ENCODE results near the gene THSD4.

Gene THSD4

DNA sequence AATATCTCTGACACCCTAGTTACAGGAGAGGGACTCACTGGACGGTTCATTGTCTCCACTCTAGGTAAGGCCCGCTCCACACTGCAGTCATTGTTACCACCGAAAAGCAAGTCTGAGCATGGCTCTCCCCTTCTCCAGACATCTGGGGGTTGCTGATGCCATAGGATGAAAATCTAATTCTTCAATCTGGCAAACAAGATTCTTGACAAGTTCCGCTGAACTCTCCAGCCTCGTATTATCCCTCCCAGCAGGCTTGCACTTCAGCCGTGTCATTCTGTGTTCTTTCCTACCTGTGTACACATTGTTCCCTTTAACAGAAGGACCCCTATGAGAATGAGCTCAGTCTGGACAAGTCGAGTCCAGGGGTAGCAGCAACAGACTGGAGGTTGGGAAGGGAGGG lies 542.8 kb downstream of the THSD4 start:
- H3K27me3 ChIP-seq (ENCODE audit: low read depth, low read length), result peaks cover 14% of the 10 kb centered on the region; the same call in 1 of the 2 replicates
- H3K27ac ChIP-seq (ENCODE audit: low read length), result no peak overlapping the region
- no peaks in the 10 kb centered on the region for H4K20me1 ChIP-seq (ENCODE audit: insufficient read depth, low read length)
- no peaks in the 10 kb centered on the region for H3K4me1 ChIP-seq (ENCODE audit: low read length)
- no peaks in the 10 kb centered on the region for H3K9me3 ChIP-seq (ENCODE audit: insufficient read depth, low read length)
- H3K79me2 ChIP-seq (ENCODE audit: low read length), result no peaks in the 10 kb centered on the region
- TF ChIP-seq EZH2phosphoT487 (IDR thresholded peaks at IDR 0.05; ENCODE audit: low read depth), result no peak
- TF ChIP-seq, protein P1, sequence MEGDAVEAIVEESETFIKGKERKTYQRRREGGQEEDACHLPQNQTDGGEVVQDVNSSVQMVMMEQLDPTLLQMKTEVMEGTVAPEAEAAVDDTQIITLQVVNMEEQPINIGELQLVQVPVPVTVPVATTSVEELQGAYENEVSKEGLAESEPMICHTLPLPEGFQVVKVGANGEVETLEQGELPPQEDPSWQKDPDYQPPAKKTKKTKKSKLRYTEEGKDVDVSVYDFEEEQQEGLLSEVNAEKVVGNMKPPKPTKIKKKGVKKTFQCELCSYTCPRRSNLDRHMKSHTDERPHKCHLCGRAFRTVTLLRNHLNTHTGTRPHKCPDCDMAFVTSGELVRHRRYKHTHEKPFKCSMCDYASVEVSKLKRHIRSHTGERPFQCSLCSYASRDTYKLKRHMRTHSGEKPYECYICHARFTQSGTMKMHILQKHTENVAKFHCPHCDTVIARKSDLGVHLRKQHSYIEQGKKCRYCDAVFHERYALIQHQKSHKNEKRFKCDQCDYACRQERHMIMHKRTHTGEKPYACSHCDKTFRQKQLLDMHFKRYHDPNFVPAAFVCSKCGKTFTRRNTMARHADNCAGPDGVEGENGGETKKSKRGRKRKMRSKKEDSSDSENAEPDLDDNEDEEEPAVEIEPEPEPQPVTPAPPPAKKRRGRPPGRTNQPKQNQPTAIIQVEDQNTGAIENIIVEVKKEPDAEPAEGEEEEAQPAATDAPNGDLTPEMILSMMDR (IDR thresholded peaks at IDR 0.05; ENCODE audit: low read depth, low read length), result no peak
- no peak overlapping the region for H2AFZ ChIP-seq (ENCODE audit: low read depth, low read length)
- no peak overlapping the region for H3K4me3 ChIP-seq (ENCODE audit: low read length)
- no peak overlapping the region for H3K9ac ChIP-seq (ENCODE audit: low read length)
- no peaks in the 10 kb centered on the region for H3K36me3 ChIP-seq (replicated peaks; ENCODE audit: low read depth, low read length)
- no peak overlapping the region for H3K4me2 ChIP-seq (ENCODE audit: low read length)

DNA sequence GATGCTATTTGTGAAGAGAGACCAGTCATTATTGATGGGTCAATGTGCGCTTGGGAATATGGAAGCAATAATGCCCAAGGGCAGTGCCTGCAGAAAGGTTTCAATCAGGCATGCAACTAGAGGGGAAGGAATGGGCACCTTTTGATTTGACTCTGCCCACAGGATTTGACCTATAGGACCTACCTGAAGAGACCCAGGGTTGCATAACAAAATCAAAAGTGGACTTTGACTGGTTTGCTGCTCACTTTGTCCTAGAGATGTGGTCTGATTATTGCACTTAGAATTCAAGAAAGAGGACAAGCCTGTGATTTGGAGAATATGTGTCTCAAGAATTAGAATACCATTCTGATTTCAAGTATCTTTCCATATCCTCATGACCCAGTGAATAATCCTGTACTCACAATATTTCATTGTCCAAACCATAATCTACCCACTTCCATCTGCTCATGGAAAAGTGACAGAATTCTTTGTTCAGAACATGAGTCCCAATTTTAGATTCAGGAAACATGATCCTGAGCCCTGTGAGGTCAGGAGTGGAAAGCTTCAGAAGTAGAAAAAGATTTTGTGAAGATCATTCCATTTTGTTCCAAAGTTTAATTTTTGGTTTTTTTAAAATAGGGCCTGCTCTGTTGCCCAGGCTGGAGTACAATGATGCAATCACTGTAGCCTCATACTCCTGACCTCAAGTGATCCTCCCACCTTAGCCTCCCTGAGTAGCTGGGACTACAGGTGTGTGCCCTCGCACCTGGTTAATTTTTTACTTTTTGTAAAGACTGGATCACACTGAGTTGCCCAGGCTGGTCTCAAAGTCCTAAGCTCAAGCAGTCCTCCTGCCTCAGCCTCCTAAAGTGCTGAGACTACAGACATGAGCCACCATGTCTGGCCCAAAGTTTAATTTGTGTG lies 543.8 kb downstream of the THSD4 start:
- no peak overlapping the region for H3K4me2 ChIP-seq (ENCODE audit: low read length)
- H3K79me2 ChIP-seq (ENCODE audit: low read length), result no peaks in the 10 kb centered on the region
- 0 out of 2 replicates have a peak, but pooled peaks cover 10% of the 10 kb centered on the region for H3K27me3 ChIP-seq (ENCODE audit: low read depth, low read length)
- no peak overlapping the region for H3K27ac ChIP-seq (ENCODE audit: low read length)
- TF ChIP-seq, protein P1 (IDR thresholded peaks at IDR 0.05; ENCODE audit: low read depth, low read length), result no peak
- no peak for TF ChIP-seq EZH2phosphoT487 (IDR thresholded peaks at IDR 0.05; ENCODE audit: low read depth)
- H2AFZ ChIP-seq (ENCODE audit: low read depth, low read length), result no peak overlapping the region
- H3K36me3 ChIP-seq (replicated peaks; ENCODE audit: low read depth, low read length), result no peaks in the 10 kb centered on the region
- H3K9ac ChIP-seq (ENCODE audit: low read length), result no peak overlapping the region
- no peaks in the 10 kb centered on the region for H4K20me1 ChIP-seq (ENCODE audit: insufficient read depth, low read length)
- H3K9me3 ChIP-seq (ENCODE audit: insufficient read depth, low read length), result no peaks in the 10 kb centered on the region
- no peak overlapping the region for H3K4me3 ChIP-seq (ENCODE audit: low read length)
- H3K4me1 ChIP-seq (ENCODE audit: low read length), result no peaks in the 10 kb centered on the region

DNA sequence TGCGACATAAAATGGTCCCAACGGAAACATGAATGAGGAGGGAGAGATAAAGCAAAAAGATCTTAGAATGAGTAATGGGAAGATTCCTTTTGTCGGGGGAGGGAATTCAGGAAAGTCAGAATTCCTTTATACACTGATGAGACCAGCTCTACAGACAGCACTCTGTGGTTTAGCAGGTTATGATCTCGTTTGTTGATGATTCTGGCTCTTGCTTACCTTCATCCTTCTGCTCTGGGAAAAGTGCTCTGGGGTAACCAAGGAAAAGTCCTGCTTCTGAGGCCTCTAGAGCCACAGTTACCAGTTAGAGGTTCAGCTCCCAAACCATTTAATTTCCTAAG lies 544.4 kb downstream of the THSD4 start:
- H3K27ac ChIP-seq (ENCODE audit: low read length), result no peak overlapping the region
- no peak for TF ChIP-seq EZH2phosphoT487 (IDR thresholded peaks at IDR 0.05; ENCODE audit: low read depth)
- TF ChIP-seq, protein P1 (IDR thresholded peaks at IDR 0.05; ENCODE audit: low read depth, low read length), result no peak
- H3K9ac ChIP-seq (ENCODE audit: low read length), result no peak overlapping the region
- no peak overlapping the region for H3K4me3 ChIP-seq (ENCODE audit: low read length)
- H3K4me2 ChIP-seq (ENCODE audit: low read length), result no peak overlapping the region
- H3K4me1 ChIP-seq (ENCODE audit: low read length), result no peaks in the 10 kb centered on the region
- 0 out of 2 replicates have a peak, but pooled peaks cover 10% of the 10 kb centered on the region for H3K27me3 ChIP-seq (ENCODE audit: low read depth, low read length)
- H4K20me1 ChIP-seq (ENCODE audit: insufficient read depth, low read length), result no peaks in the 10 kb centered on the region
- no peaks in the 10 kb centered on the region for H3K36me3 ChIP-seq (replicated peaks; ENCODE audit: low read depth, low read length)
- no peak overlapping the region for H2AFZ ChIP-seq (ENCODE audit: low read depth, low read length)
- no peaks in the 10 kb centered on the region for H3K79me2 ChIP-seq (ENCODE audit: low read length)
- no peaks in the 10 kb centered on the region for H3K9me3 ChIP-seq (ENCODE audit: insufficient read depth, low read length)

DNA sequence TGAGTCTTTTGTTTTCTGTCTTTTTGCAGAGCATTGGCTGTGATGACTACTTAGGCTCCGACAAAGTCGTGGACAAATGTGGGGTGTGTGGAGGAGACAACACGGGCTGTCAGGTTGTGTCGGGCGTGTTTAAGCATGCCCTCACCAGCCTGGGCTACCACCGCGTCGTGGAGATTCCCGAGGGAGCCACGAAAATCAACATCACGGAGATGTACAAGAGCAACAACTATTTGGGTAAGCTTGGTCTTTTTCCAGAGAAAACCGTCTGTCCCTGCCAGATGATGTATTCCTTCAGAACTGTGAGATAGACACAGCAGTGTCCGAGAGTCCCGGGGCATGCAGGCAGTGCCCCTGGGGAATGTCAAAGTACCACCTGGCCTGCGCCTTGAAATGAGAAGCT lies 545.2 kb downstream of the THSD4 start:
- Histone ChIP-seq H3K36me3 (replicated peaks; ENCODE audit: low read depth, low read length) (no peaks in the 10 kb centered on the region), H3K9ac (ENCODE audit: low read length) (no peak overlapping the region)
- TF ChIP-seq EZH2phosphoT487 (IDR thresholded peaks at IDR 0.05; ENCODE audit: low read depth), result no peak
- TF ChIP-seq, protein P1 (IDR thresholded peaks at IDR 0.05; ENCODE audit: low read depth, low read length), result no peak

More for the DNA sequence above, 545.2 kb downstream of the THSD4 start:
- H3K27ac ChIP-seq (ENCODE audit: low read length), result no peak overlapping the region
- no peaks in the 10 kb centered on the region for H3K9me3 ChIP-seq (ENCODE audit: insufficient read depth, low read length)
- H3K79me2 ChIP-seq (ENCODE audit: low read length), result no peaks in the 10 kb centered on the region
- H3K4me3 ChIP-seq (ENCODE audit: low read length), result no peak overlapping the region
- no peak overlapping the region for H2AFZ ChIP-seq (ENCODE audit: low read depth, low read length)
- H3K4me1 ChIP-seq (ENCODE audit: low read length), result no peaks in the 10 kb centered on the region
- no peak overlapping the region for H3K4me2 ChIP-seq (ENCODE audit: low read length)
- H4K20me1 ChIP-seq (ENCODE audit: insufficient read depth, low read length), result no peaks in the 10 kb centered on the region
- 0 out of 2 replicates have a peak, but pooled peaks cover 10% of the 10 kb centered on the region for H3K27me3 ChIP-seq (ENCODE audit: low read depth, low read length)

All from OCI-LY3 (cell line).